ENCODE measurements around the gene TMEM252. TPM values are rescaled to one million over a fixed set of nuclear protein-coding genes. Genes with fewer than 3 reads are reported as not detected.

The TMEM252 gene
- total RNA-seq, 1 experiment from 2014 or later = not detected

DNA sequence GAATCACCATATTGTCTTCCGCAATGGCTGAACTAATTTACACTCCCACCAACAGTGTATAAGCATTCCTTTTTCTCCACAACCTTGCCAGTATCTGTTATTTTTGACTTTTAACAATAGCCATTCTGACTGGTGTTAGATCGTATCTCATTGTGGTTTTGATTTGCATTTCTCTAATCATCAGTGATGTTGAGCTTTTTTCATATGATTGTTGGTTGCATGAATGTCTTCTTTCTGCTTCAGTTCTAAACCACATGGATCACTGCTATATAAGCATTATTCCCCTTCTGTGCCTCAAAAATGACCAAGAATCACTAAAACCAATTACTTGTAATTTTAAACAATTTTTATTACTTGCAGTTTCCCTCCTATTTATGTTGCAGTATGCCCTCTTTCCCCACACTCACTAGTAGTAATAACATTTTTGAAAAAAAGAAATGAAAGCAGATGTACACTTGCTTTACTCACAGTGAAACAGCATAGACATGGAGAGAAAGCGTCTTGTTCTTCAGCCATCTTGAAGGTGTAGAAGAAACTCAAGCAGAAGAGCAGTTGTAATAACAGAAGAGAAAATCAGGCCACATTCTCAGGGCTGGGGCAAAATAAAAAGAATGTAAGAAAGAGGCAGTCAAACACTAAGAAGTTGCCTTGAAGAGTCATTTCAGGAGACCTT lies 4.5 kb upstream of the TMEM252 start:
- BruUV-seq (replicated peaks) = no TSS peak
- Histone ChIP-seq H3K9me3 (ENCODE audit: low read depth, low read length, poor library complexity, severe bottlenecking) (no peaks in the 10 kb centered on the region), H3K27ac (ENCODE audit: low read depth, low read length, poor library complexity, severe bottlenecking) (no peak overlapping the region), H3K27me3 (replicated peaks; ENCODE audit: insufficient read depth, low read depth, low read length, poor library complexity) (peaks cover 8% of the 10 kb centered on the region), H3K4me3 (ENCODE audit: low read depth, low read length, poor library complexity, severe bottlenecking) (no peak overlapping the region), H3K36me3 (ENCODE audit: insufficient read depth, low read length, poor library complexity, severe bottlenecking) (no peaks in the 10 kb centered on the region), H3K4me1 (ENCODE audit: insufficient read depth, low read length, poor library complexity, severe bottlenecking) (no peaks in the 10 kb centered on the region)
- DNase-seq (ENCODE audit: low spot score) = no peak
- CTCF ChIA-PET = no interaction called here
- intact Hi-C loops (cut with micrococcal nuclease; ENCODE audit: unreplicated experiment) = no loop called here
- POLR2A ChIA-PET (ENCODE audit: low non-redundant PET) = no interaction called here
- TF ChIP-seq, protein P1, sequence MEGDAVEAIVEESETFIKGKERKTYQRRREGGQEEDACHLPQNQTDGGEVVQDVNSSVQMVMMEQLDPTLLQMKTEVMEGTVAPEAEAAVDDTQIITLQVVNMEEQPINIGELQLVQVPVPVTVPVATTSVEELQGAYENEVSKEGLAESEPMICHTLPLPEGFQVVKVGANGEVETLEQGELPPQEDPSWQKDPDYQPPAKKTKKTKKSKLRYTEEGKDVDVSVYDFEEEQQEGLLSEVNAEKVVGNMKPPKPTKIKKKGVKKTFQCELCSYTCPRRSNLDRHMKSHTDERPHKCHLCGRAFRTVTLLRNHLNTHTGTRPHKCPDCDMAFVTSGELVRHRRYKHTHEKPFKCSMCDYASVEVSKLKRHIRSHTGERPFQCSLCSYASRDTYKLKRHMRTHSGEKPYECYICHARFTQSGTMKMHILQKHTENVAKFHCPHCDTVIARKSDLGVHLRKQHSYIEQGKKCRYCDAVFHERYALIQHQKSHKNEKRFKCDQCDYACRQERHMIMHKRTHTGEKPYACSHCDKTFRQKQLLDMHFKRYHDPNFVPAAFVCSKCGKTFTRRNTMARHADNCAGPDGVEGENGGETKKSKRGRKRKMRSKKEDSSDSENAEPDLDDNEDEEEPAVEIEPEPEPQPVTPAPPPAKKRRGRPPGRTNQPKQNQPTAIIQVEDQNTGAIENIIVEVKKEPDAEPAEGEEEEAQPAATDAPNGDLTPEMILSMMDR (conservative IDR thresholded peaks at IDR 0.05; ENCODE audit: low read depth, low read length) = no peak
- no peak for TF ChIP-seq EZH2 (IDR thresholded peaks at IDR 0.05; ENCODE audit: borderline replicate concordance, low read depth, low read length, poor library complexity, severe bottlenecking)

DNA sequence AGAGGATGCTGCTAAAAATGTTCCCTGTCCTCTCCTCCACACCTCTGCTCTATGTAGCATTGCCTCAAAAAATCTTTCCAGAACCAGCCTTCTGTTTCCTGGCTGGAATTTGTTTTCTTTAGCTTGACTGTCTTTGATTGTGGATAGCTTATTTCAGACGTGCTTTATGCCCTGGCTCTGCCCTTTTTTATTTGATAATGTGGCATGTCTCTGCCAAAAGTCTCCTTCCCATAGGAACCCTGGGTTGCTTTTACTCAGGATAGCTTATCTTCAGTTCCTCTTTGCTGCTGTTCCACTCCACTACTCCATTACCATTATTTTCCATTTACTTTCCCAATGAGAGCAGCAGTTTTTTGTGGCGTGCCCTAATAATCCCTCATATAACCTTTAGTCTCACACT lies 885 bp upstream of the TMEM252 start:
- no TSS peak for BruUV-seq (replicated peaks)
- CTCF ChIA-PET = no interaction called here
- intact Hi-C loops (cut with micrococcal nuclease; ENCODE audit: unreplicated experiment) = no loop called here
- Histone ChIP-seq H3K36me3 (ENCODE audit: insufficient read depth, low read length, poor library complexity, severe bottlenecking) (no peaks in the 10 kb centered on the region), H3K4me3 (ENCODE audit: low read depth, low read length, poor library complexity, severe bottlenecking) (no peak overlapping the region), H3K9me3 (ENCODE audit: low read depth, low read length, poor library complexity, severe bottlenecking) (no peaks in the 10 kb centered on the region), H3K27me3 (replicated peaks; ENCODE audit: insufficient read depth, low read depth, low read length, poor library complexity) (peaks cover 3% of the 10 kb centered on the region), H3K4me1 (ENCODE audit: insufficient read depth, low read length, poor library complexity, severe bottlenecking) (no peaks in the 10 kb centered on the region), H3K27ac (ENCODE audit: low read depth, low read length, poor library complexity, severe bottlenecking) (no peak overlapping the region)
- POLR2A ChIA-PET (ENCODE audit: low non-redundant PET) = no interaction called here
- no peak for TF ChIP-seq EZH2 (IDR thresholded peaks at IDR 0.05; ENCODE audit: borderline replicate concordance, low read depth, low read length, poor library complexity, severe bottlenecking)
- TF ChIP-seq, protein P1 (conservative IDR thresholded peaks at IDR 0.05; ENCODE audit: low read depth, low read length) = no peak
- DNase-seq (ENCODE audit: low spot score) = no peak

DNA sequence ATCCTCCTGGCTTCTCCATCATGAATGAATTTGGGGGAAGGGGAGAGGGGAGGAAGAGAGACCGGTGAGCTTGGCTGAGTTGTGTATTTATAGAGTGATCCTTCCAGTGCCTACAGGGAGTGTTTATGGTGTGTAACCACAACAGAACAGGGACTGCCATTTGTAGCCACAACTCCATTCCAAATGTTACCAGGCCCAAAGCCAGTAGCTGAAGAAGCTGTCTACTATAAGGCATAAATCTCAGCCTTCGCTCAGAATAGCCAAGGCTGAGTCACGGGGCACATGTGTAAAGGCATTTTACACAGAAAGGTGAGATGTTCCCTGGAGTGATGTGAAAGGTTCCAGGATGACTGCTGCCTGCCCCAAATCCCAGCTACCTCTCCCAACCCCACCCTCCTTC lies 2.5 kb downstream of the TMEM252 start:
- Histone ChIP-seq H3K27me3 (replicated peaks; ENCODE audit: insufficient read depth, low read depth, low read length, poor library complexity) (no peaks in the 10 kb centered on the region), H3K4me1 (ENCODE audit: insufficient read depth, low read length, poor library complexity, severe bottlenecking) (no peaks in the 10 kb centered on the region), H3K27ac (ENCODE audit: low read depth, low read length, poor library complexity, severe bottlenecking) (no peak overlapping the region), H3K4me3 (ENCODE audit: low read depth, low read length, poor library complexity, severe bottlenecking) (no peak overlapping the region), H3K36me3 (ENCODE audit: insufficient read depth, low read length, poor library complexity, severe bottlenecking) (no peaks in the 10 kb centered on the region), H3K9me3 (ENCODE audit: low read depth, low read length, poor library complexity, severe bottlenecking) (no peaks in the 10 kb centered on the region)
- intact Hi-C loops (cut with micrococcal nuclease; ENCODE audit: unreplicated experiment) = no loop called here
- TF ChIP-seq, protein P1 (conservative IDR thresholded peaks at IDR 0.05; ENCODE audit: low read depth, low read length) = no peak
- no peak for TF ChIP-seq EZH2 (IDR thresholded peaks at IDR 0.05; ENCODE audit: borderline replicate concordance, low read depth, low read length, poor library complexity, severe bottlenecking)
- ChIA-PET CTCF (no interaction called here), POLR2A (ENCODE audit: low non-redundant PET) (no interaction called here)
- no peak for DNase-seq (ENCODE audit: low spot score)
- BruUV-seq (replicated peaks) = no TSS peak

All from A673 (cell line).